H9 (cell line): ENCODE data around the gene IL12RB1. TPM values are rescaled to one million over a fixed set of nuclear protein-coding genes. Genes with fewer than 3 reads are reported as not detected.

Experiments
- DNase-seq: peaks from one replicate; pipeline ENCODE4 v3.0.0-alpha.2; 2017
- H2AFZ ChIP-seq: one replicate; pipeline ENCODE4 v1.6.1; 2013; ENCODE audit warnings: mild to moderate bottlenecking, low read length, control low read depth, moderate library complexity
- H2AK5ac ChIP-seq: 2 replicates; pipeline ENCODE4 v1.6.1; 2013; ENCODE audit warnings: low read length, control low read depth, mixed read lengths; ENCODE audit not compliant: insufficient read length
- H2BK120ac ChIP-seq: one replicate; pipeline ENCODE4 v1.6.1; 2013; ENCODE audit warnings: low read depth, mild to moderate bottlenecking, low read length, control low read depth, inconsistent platforms; ENCODE audit not compliant: poor library complexity, severe bottlenecking
- H2BK12ac ChIP-seq: 2 replicates; pipeline ENCODE4 v1.6.1; 2013; ENCODE audit warnings: low read length, control low read depth, mixed read lengths, low read depth; ENCODE audit not compliant: insufficient read length
- H2BK15ac ChIP-seq: 2 replicates; pipeline ENCODE4 v1.6.1; 2013; ENCODE audit warnings: low read depth, low read length, control low read depth
- H2BK20ac ChIP-seq: one replicate; pipeline ENCODE4 v1.6.1; 2013; ENCODE audit warnings: low read depth, mild to moderate bottlenecking, low read length, control low read depth, inconsistent platforms; ENCODE audit not compliant: poor library complexity, severe bottlenecking
- H2BK5ac ChIP-seq: 2 replicates; pipeline ENCODE4 v1.6.1; 2013; ENCODE audit warnings: low read length, control low read depth, mixed read lengths; ENCODE audit not compliant: insufficient read length
- H3K14ac ChIP-seq: 2 replicates; pipeline ENCODE4 v1.6.1; 2013; ENCODE audit warnings: low read length, control low read depth; ENCODE audit not compliant: insufficient read depth
- H3K18ac ChIP-seq: 2 replicates; pipeline ENCODE4 v1.6.1; 2013; ENCODE audit warnings: low read depth, mild to moderate bottlenecking, mixed read lengths, low read length, control low read depth; ENCODE audit not compliant: insufficient read length
- H3K23ac ChIP-seq: 2 replicates; pipeline ENCODE4 v1.6.1; 2013; ENCODE audit warnings: low read length, control low read depth, mixed read lengths, low read depth; ENCODE audit not compliant: insufficient read length
- H3K23me2 ChIP-seq: 2 replicates; pipeline ENCODE4 v1.6.1; 2013; ENCODE audit warnings: low read depth, mild to moderate bottlenecking, mixed read lengths, low read length, control low read depth; ENCODE audit not compliant: insufficient read length, poor library complexity, severe bottlenecking
- H3K27ac ChIP-seq: 2 replicates; pipeline ENCODE4 v1.5.1; 2013; ENCODE audit warnings: low read length, control low read depth, mixed read lengths, low read depth; ENCODE audit not compliant: insufficient read length
- H3K27me3 ChIP-seq: 2 replicates; pipeline ENCODE4 v1.6.1; 2013; ENCODE audit warnings: low read length, control low read depth, inconsistent platforms; ENCODE audit not compliant: insufficient read depth
- H3K4ac ChIP-seq: 2 replicates; pipeline ENCODE4 v1.6.1; 2013; ENCODE audit warnings: low read depth, mild to moderate bottlenecking, control low read depth, inconsistent platforms, low read length, moderate library complexity
- H3K4me1 ChIP-seq: 2 replicates; pipeline ENCODE4 v1.6.1; 2013; ENCODE audit warnings: low read length, control low read depth, inconsistent platforms; ENCODE audit not compliant: insufficient read depth
- H3K4me2 ChIP-seq: 2 replicates; pipeline ENCODE4 v1.6.1; 2013; ENCODE audit warnings: low read length, control low read depth, mixed read lengths; ENCODE audit not compliant: insufficient read length, insufficient read depth
- H3K56ac ChIP-seq: 2 replicates; pipeline ENCODE4 v1.6.1; 2013; ENCODE audit warnings: low read depth, mild to moderate bottlenecking, mixed read lengths, low read length, control low read depth; ENCODE audit not compliant: insufficient read length
- H3K79me1 ChIP-seq: 2 replicates; pipeline ENCODE4 v1.6.1; 2013; ENCODE audit warnings: low read depth, mild to moderate bottlenecking, moderate library complexity, low read length, control low read depth, inconsistent platforms; ENCODE audit not compliant: insufficient read depth, poor library complexity, severe bottlenecking
- H3K79me2 ChIP-seq: 2 replicates; pipeline ENCODE4 v1.6.1; 2013; ENCODE audit warnings: low read length, control low read depth, inconsistent platforms; ENCODE audit not compliant: insufficient read depth
- H3K9ac ChIP-seq: 2 replicates; pipeline ENCODE4 v1.6.1; 2013; ENCODE audit warnings: low read length, control low read depth, mixed read lengths; ENCODE audit not compliant: insufficient read length; ENCODE audit errors: extremely low read depth
- H3K9me3 ChIP-seq: one replicate; pipeline ENCODE4 v1.6.1; 2013; ENCODE audit warnings: low read depth, low read length, inconsistent platforms; ENCODE audit not compliant: control insufficient read depth
- H3T11ph ChIP-seq: one replicate; pipeline ENCODE4 v1.6.1; 2013; ENCODE audit warnings: mild to moderate bottlenecking, low read length, control low read depth, inconsistent platforms
- H4K20me1 ChIP-seq: one replicate; pipeline ENCODE4 v1.6.1; 2013; ENCODE audit not compliant: control insufficient read depth, insufficient read length, insufficient read depth
- H4K5ac ChIP-seq: 2 replicates; pipeline ENCODE4 v1.6.1; 2013; ENCODE audit warnings: low read depth, mild to moderate bottlenecking, mixed read lengths, low read length, control low read depth; ENCODE audit not compliant: insufficient read length
- H4K8ac ChIP-seq: replicated peaks from 2 replicates; pipeline ENCODE4 v1.6.1; 2013; ENCODE audit warnings: low read length, control low read depth, mixed read lengths, low read depth; ENCODE audit not compliant: insufficient read length
- H4K91ac ChIP-seq: 2 replicates; pipeline ENCODE4 v1.6.1; 2013; ENCODE audit warnings: low read depth, mild to moderate bottlenecking, moderate library complexity, mixed read lengths, low read length, control low read depth; ENCODE audit not compliant: insufficient read length
- H3K27ac Mint-ChIP-seq, 3 experiments: 2 replicates in 2 of 3; 3 replicates in 1 of 3; pipeline ENCODE4 v1.8.0; 2020 to 2021; ENCODE audit warnings: mixed read lengths in 3 of 3, mild to moderate bottlenecking in 1 of 3, moderate library complexity in 1 of 3
- H3K27me3 Mint-ChIP-seq: 2 replicates; pipeline ENCODE4 v1.8.0; 2021; ENCODE audit warnings: low read depth, mild to moderate bottlenecking, moderate library complexity, mixed read lengths
- H3K36me3 Mint-ChIP-seq, 3 experiments: 2 replicates in 2 of 3; 3 replicates in 1 of 3; pipeline ENCODE4 v1.8.0; 2020 to 2021; ENCODE audit warnings: low read depth in 3 of 3, mixed read lengths in 3 of 3; ENCODE audit not compliant: insufficient read depth in 1 of 3
- H3K4me1 Mint-ChIP-seq, 2 experiments: 2 replicates each; pipeline ENCODE4 v1.8.0; 2020; ENCODE audit warnings: mixed read lengths in 2 of 2
- H3K4me3 Mint-ChIP-seq, 2 experiments: 2 replicates in 1 of 2; 3 replicates in 1 of 2; pipeline ENCODE4 v1.8.0; 2020 to 2021; ENCODE audit warnings: mild to moderate bottlenecking in 2 of 2, mixed read lengths in 2 of 2, moderate library complexity in 1 of 2
- H3K9me3 Mint-ChIP-seq, 2 experiments: 2 replicates in 1 of 2; 3 replicates in 1 of 2; pipeline ENCODE4 v1.8.0; 2020; ENCODE audit warnings: mild to moderate bottlenecking in 2 of 2, mixed read lengths in 2 of 2, moderate library complexity in 1 of 2
- CTCF ChIP-seq: fragments of 200-600 bp; sonication (generic); conservative IDR thresholded peaks from 3 replicates; pipeline ENCODE4 v1.8.0; 2021; ENCODE audit warnings: antibody characterized with exemption, mild to moderate bottlenecking
- WGBS: extraction: QIAGEN DNeasy Blood & Tissue Kit; methylation state at CpG from one replicate; pipeline ENCODE4 v1.1.7; 2013; ENCODE audit warnings: missing lambda C conversion rate, low lambda C conversion rate, mixed read lengths; ENCODE audit not compliant: insufficient read length; ENCODE audit errors: extremely low coverage; 5-methylcytosine and 5-hydroxymethylcytosine counted together
- total RNA-seq: library from RNA; stranded (reverse); gene quantifications from 2 replicates; pipeline ENCODE4 v1.2.1, GENCODE V29; 2021

The IL12RB1 gene
- total RNA-seq, 1 experiment from 2014 or later = not detected

GRCh38 chr19:18109341-18109732 is 22.6 kb upstream of the IL12RB1 start:
- Histone ChIP-seq H3T11ph (no peak overlapping the region), H2AK5ac (no peak overlapping the region), H3K18ac (no peak overlapping the region), H4K20me1 (no peaks in the 10 kb centered on the region), H2BK120ac (no peak overlapping the region), H3K4me2 (peak overlapping the region; percentile 51), H3K23ac (no peak overlapping the region), H3K9me3 (no peaks in the 10 kb centered on the region), H3K27me3 (no peaks in the 10 kb centered on the region; the same call in 1 of the 2 replicates), H3K79me1 (no peaks in the 10 kb centered on the region), H3K23me2 (peaks cover 16% of the 10 kb centered on the region), H3K4ac (no peak overlapping the region), H3K9ac (peak overlapping the region; percentile 23), H2BK20ac (no peak overlapping the region), H3K27ac (no peak overlapping the region), H3K14ac (no peak overlapping the region), H4K91ac (no peak overlapping the region), H2AFZ (no peak overlapping the region), H4K5ac (no peak overlapping the region), H3K4me1 (no peaks in the 10 kb centered on the region), H4K8ac (no peak overlapping the region), H2BK12ac (no peak overlapping the region), H2BK5ac (no peak overlapping the region), H3K56ac (no peak overlapping the region), H3K79me2 (no peaks in the 10 kb centered on the region), H2BK15ac (no peak overlapping the region)
- H3K27ac Mint-ChIP-seq = no peak overlapping the region
- H3K27me3 Mint-ChIP-seq = peaks cover 22% of the 10 kb centered on the region
- H3K4me3 Mint-ChIP-seq = peak overlapping the region; percentile 72 to 85
- peaks cover 15 to 24% of the 10 kb centered on the region in 2 experiments for H3K4me1 Mint-ChIP-seq
- no peaks in the 10 kb centered on the region for H3K9me3 Mint-ChIP-seq
- no CpG with 5 or more reads among the region's 12 CpGs for WGBS
- no peak for DNase-seq
- no peak for TF ChIP-seq CTCF
- no peaks in the 10 kb centered on the region; a peak in 1 of 7 replicates for H3K36me3 Mint-ChIP-seq
